Activated T-cell treated with anti-CD3 and anti-CD28 coated beads for 48 hours (primary cell): ENCODE measurements around the gene SOCS3.
"Not testable (repeated sequence)": the region's sequence is repeated elsewhere in the genome, so short reads cannot be mapped to it uniquely, and the experiment has no call there.

Source experiments
- DNase-seq: peaks from one replicate; pipeline ENCODE4 v3.0.0-alpha.2; 2020; ENCODE audit warnings: low read depth

Gene SOCS3

GRCh38 chr17:78348055-78348770, 11.7 kb downstream of the SOCS3 start:
- DNase-seq: no peak

DNA sequence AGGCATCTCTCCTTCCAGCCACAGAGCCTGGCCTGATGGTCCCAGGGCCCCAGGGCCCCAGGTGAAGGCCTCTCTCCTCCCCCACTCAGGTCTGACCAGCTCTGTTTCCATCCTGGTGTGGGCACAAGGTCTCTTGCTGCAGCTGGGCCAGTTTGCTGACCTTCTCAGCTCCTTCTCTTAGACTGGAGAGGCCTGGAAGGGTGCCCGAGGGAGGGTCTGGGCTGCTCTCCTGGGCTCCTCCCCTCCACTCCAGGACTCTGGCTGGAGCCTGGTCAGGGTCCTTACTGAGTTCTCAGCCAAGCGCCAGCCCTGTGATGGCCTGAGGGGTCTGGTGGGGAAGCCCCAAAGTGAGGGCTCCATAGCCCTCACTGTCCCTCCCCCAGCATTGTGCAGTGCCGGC, 12.4 kb downstream of the SOCS3 start:
- no peak for DNase-seq

GRCh38 chr17:78346605-78347250, 13.1 kb downstream of the SOCS3 start:
- no peak for DNase-seq

- no peak for DNase-seq
These were observed 13.9 kb downstream of the SOCS3 start for GRCh38 chr17:78345791-78346494.

DNA sequence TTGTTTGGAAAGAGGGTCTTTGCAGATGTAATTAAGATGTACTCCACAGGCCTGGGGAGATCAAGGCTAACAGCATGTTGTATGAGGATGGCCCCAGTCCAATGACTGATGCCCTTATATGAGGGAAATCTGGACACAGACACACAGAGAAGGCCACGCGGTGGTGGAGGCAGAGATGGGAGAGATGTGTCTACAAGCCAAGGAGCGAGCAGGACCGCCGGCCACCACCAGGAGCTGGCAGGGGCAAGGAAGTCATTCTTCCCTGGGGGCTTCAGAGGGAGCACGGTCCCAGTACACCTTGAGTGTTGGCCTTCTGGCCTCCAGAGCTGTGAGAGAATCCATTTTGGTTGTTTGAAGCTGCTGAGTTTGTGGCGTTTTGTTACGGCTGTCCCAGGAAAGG, 14.7 kb downstream of the SOCS3 start:
- DNase-seq: no peak

DNA sequence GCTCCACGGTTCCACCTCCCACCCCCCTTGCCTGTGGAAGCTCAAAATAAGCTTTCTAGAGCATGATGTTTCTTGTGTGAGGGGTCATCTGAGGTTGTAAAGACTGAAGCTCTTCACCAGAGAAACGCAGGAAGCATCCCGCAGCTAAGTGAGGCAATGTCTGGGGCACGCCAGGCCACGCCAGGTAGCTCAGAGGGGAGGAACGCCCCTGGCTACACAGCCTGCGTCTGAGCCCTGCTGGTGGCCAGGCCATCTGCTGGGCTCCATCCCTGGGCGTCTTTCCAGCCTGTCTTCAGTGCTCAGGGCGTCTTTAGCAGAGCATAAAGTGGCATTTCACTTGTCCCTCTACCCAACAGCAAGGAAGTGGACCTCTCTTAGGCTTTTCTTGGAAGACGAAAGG, 15.2 kb downstream of the SOCS3 start:
- DNase-seq: no peak

DNA sequence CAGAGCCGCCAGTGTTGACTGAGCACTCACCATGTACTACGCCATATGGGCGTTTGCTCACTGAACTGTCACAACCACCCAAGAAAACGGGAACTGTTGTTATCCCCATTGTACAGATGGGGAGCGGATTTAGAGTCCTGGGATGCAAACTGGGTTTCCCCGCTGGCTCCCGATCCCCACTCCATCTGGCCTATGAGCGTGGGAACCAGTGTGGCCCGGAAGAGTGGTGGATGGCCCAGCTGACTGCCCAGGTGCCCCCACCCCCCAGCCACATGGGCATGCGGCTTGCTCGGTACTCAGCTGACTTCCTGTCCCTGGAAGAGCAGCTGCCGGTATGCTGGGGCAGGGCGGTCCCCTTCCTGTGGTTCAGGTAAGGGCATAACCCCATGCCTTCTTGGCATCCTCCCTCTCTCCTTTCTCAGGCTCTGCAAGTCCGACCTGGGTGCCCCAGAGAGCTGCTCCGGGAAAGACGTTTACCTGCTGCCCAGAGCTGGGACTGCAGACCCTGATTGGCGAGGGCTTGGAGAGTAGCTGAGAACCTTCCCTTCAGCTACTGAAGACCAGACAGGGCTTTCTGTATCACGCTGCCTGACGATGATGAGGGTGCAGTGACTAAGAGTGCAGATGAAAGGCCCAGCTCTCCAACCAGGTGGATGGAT, 16.2 kb downstream of the SOCS3 start:
- DNase-seq: no peak

DNA sequence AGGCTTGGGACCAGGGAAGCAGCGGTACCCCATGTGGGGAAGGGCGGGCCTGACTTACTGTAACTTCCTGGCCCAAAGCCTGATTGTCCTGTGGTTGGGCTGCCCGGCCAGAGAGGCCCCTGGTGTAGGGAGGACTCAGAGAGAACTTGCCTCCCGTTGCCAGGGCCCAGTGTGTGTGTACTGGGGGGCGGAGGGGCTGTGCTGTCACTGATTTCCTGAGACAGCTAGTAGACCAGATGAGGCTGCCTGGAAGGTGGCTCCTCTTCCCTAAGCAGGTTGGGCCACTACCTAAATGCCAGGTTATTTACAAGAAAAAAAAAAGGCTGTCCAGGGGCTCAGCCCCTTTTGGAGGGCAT, 16.7 kb downstream of the SOCS3 start:
- no peak for DNase-seq

DNA sequence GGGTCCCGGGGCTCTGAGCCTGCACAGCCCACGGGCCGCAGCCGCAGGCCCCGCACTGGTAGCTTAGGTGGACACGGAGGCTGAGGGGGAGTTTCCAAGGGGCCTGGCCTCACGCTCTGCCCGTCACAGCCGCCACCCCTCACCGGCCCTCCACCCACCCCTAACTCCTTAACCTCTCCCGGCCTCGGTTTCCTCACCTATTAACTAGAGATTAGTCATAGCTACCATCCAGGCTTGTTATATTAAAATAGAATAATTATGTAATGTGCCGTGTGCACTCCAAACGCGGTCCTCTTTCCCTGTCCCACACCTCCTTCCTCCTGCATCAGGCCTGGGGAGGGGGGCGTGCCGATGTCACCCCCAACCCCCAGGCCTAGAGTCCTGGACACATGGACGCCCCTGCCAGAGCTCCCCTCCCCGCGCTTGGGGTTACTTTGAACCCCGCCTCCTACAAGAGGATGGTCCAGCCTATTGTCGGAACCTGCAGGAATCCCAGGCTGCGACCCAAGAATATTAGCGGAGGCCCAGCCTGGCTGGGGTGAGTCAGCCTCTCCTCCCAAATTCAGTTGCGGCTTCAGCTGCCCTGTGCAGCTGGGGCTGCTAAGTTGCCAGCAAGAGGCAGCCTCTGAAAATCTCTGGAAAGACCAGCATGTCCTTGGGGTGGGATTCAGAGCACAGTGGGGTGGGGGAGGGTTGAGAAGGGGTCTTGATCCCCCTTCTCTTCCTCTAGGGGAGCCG, 17.3 kb downstream of the SOCS3 start:
- DNase-seq: no peak

- DNase-seq: no peak
These were observed 18.1 kb downstream of the SOCS3 start for GRCh38 chr17:78341559-78342448.

DNA sequence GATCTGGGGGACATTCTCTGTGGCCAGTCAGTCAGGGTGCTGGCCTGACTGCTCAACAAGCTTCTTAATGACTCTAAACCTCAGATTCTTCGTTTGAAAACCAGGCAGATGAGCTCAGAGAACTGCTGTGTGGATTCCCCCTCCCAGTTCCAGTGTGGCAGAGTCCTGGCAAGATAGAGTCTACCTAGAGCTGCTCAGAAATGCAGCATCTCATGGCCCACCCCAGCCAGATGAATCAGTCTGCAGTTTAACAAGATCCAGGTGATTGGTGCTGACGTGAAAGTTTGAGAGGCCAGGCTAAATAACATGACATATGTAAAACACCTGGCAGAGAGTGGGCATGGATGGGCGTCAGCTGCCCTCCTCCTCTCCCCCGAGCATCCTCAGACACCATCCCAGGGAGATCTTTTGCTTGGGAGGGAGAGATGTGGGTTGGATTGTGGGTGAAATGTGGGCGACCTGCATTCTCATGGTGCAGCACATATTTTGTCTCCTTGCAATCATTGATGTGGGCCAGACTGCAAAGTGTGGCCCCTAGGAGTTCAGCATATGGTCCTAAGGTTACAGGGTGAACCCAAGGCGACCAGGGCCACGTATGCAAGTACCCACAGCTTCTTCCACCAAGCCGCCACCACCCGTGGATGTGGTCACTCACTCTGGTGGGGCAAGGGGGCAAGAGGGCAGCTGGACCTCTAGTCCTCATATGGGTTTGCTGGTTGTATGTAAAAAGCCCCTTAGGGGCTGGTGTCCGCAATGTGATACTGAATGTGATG, 19.5 kb downstream of the SOCS3 start:
- DNase-seq: no peak

DNA sequence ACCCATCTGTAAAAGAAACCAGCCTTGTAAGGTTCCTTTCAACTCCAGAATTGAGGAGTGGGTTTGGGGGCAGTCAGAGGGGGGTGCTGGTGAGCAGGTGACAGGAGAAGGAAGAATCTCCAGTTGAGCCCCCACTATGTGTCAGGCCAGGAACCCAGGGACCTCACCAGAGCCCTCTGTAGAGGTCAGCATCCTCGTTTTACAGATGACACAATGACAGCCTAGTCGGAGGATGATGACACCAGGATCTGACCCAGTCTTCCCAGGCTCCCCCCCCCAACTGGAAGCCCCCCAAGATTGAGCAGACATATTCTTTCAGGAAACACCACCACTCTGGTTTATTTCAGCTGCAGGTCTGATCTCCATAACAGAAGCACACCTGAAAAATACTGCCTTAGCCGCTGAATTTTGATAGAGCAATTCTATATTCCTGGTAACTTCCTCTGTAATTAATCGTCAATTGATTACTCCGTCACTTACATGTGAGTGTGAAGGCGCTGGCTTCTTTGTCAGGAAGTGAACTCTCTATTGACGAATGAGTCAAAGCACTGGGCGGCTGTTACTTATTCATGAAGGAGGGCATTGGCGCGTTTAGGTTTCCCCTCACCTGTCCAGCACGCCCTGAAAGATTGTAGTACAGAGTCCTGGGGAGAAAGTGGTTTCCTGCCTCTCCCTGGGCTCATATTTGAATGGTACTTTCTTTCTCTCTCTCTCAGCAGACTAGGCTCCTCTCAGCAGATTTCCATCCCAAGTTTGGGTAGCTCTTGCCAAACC, 21.2 kb downstream of the SOCS3 start:
- DNase-seq: no peak

GRCh38 chr17:78337244-78338109, 22.4 kb downstream of the SOCS3 start:
- DNase-seq: no peak

DNA sequence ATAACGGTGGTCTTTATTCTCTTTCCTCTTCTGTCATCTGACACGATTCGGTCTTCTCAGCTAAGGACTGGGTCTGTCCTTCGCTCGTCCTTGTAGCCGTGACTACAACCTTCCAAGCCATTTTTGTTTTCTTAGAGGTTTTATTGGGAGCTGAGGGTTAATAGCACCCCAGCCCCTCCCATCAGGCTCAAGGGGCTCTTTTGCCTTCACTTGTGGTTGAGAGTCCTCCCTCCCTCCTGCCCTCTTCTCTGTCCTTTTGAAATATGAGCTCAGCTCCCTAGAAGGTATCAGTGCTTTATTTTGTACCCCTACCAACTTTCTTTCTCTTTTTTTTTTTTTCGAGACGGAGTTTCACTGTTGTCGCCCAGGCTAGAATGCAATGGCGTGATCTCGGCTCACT, 24.7 kb downstream of the SOCS3 start:
- DNase-seq: no peak

GRCh38 chr17:78332991-78333390, 26.9 kb downstream of the SOCS3 start:
- no peak for DNase-seq

- not testable (repeated sequence) for DNase-seq
These were observed 28.5 kb downstream of the SOCS3 start for GRCh38 chr17:78331355-78331754.

DNA sequence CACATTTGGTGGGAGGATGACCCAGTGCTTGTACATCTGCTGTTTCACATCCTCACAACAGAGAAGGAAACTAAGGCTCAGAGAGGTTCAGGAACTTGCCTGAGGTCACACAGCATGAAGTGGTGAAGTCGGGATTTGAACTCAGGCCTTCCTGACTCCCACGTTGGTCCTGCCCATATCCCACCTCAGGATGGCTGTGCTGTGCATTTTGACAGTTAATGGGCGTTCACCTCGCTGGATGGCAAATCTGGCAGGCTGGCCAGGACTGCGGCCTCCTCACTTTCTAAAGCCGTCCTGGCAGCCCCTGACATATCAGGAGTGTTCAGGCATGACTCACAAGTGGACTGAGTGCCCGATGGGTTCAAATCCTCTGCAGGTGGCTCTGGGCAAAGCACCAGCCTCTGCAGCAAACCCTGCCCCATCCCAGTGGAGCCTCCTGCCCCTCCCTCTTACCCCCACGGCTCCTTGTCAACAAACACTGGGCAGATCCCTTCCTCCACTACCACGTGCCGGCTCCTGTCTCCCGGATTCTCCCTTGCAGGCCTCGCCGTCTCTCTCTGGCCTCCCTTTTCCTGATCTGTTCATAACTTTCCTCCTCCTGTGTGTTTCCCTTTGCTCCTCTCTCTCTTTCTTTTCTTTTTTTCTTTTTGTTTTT, 29.2 kb downstream of the SOCS3 start:
- DNase-seq: no peak
